Measurements from ENCODE around the gene ROCK2. TPM values are rescaled to one million over a fixed set of nuclear protein-coding genes. Genes with fewer than 3 reads are reported as not detected.

Gene ROCK2
- polyA plus RNA-seq, 1 donor (not counting 4 experiments of a cell fraction or from before 2014, with no cell fraction given), result 12.6 TPM

DNA sequence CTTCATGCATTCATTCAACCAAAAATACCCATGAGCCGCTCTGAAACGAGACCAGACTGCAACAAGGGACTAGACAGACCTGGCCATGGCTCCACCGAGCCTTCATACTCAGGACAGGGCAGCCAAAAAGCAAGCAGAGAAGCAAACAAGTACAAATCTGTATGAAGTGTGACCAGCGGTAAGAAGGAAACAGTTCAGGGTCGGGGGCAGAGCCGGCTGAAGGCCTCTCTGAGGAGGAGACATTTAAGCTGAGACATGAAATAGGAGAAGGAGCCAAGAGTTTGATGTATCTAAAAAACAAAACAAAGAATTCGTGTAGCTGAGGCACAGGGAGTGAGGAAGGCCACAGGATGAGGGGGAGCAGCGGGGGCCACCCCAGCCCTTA lies 210.5 kb downstream of the ROCK2 start:
- H3K4me3 ChIP-seq (ENCODE audit: control insufficient read depth in 2 of 3, extremely low read depth in 1 of 3, insufficient read depth in 2 of 3, low read depth in 1 of 3, low read length in 3 of 3), result no peak overlapping the region
- H3K27me3 ChIP-seq (ENCODE audit: control insufficient read depth, extremely low read depth, insufficient read depth, low read length), result peaks cover 11% of the 10 kb centered on the region
- no peak overlapping the region for H3K27ac ChIP-seq (ENCODE audit: control insufficient read depth, insufficient read depth, low read length)
- TF ChIP-seq CTCF (optimal IDR thresholded peaks at IDR 0.05 in 1 of 3, IDR thresholded peaks at IDR 0.05 in 1 of 3, conservative IDR thresholded peaks at IDR 0.05 in 1 of 3; ENCODE audit: extremely low read depth in 1 of 3, insufficient read depth in 2 of 3, low read length in 3 of 3) (no peak), EZH2 (IDR thresholded peaks at IDR 0.05; ENCODE audit: low read length) (no peak)
- no peak overlapping the region for H3K9ac ChIP-seq (ENCODE audit: control insufficient read depth, extremely low read depth, insufficient read depth, low read length)
- H3K4me2 ChIP-seq (ENCODE audit: control insufficient read depth, extremely low read depth, insufficient read depth, low read depth, low read length), result no peak overlapping the region
- peaks cover 10% of the 10 kb centered on the region for H3K4me1 ChIP-seq (ENCODE audit: control insufficient read depth, extremely low read depth, insufficient read depth, low read length)
- dilution Hi-C loops (cut with MboI; ENCODE audit: extremely low pct_ligation_motif_present, low sequenced_read_pairs), result no loop called here
- no peaks in the 10 kb centered on the region for H3K36me3 ChIP-seq (ENCODE audit: control insufficient read depth in 2 of 2, extremely low read depth in 1 of 2, insufficient read depth in 2 of 2, low read length in 2 of 2)
- DNase-seq (ENCODE audit: low read depth, low spot score), result no peak
- FAIRE-seq, result no peak
- H4K20me1 ChIP-seq (ENCODE audit: control insufficient read depth, extremely low read depth, insufficient read depth, low read length), result no peaks in the 10 kb centered on the region
- H3K79me2 ChIP-seq (ENCODE audit: control insufficient read depth, insufficient read depth, low read length), result no peaks in the 10 kb centered on the region
- H3K9me3 ChIP-seq (ENCODE audit: control insufficient read depth, low read depth, low read length), result no peaks in the 10 kb centered on the region
- no peaks in the 10 kb centered on the region for H3K9me1 ChIP-seq (ENCODE audit: control insufficient read depth, extremely low read depth, insufficient read depth, low read length)
- H2AFZ ChIP-seq (ENCODE audit: control insufficient read depth, low read length), result no peak overlapping the region

DNA sequence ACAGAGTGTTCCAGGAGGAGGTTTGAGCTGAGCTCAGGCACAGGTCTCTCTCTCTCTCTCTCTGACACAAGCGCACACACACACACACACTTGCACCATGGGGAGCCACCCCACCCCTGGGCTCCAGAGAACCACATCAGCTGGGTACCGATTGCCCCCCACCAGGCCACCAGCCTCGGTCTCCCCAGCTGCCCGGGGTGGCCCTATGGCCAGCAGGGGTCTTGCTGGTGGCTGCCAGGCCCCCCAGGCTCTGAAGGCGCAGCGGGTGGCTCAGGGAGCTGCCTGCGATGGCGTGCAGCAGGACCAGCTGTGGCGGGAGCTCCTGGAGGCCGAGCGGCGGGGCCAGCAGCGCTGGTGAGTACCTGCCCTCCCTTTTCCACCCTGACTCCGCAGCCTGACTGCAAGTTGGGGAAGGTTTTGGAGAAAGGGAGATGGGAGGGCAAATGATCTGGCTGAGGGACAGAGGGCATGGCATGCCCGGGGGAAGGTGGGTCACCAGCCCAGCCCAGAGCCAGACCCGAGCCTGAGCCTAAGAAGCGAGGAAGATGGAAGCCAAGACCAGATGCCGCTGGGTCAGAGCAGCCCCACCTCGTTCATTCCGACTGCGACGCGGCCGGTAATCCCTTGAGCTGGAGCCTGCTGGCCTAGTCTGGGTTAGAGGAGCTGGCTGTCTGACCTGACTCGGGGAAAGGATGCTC lies 211.0 kb downstream of the ROCK2 start:
- no peaks in the 10 kb centered on the region for H3K79me2 ChIP-seq (ENCODE audit: control insufficient read depth, insufficient read depth, low read length)
- TF ChIP-seq CTCF (optimal IDR thresholded peaks at IDR 0.05 in 1 of 3, IDR thresholded peaks at IDR 0.05 in 1 of 3, conservative IDR thresholded peaks at IDR 0.05 in 1 of 3; ENCODE audit: extremely low read depth in 1 of 3, insufficient read depth in 2 of 3, low read length in 3 of 3) (no peak), EZH2 (IDR thresholded peaks at IDR 0.05; ENCODE audit: low read length) (no peak)
- peak overlapping the region; percentile 69 for H2AFZ ChIP-seq (ENCODE audit: control insufficient read depth, low read length)
- H3K4me2 ChIP-seq (ENCODE audit: control insufficient read depth, extremely low read depth, insufficient read depth, low read depth, low read length), result peak overlapping the region; percentile 86
- FAIRE-seq, result no peak
- H3K9me3 ChIP-seq (ENCODE audit: control insufficient read depth, low read depth, low read length), result no peaks in the 10 kb centered on the region
- no peaks in the 10 kb centered on the region for H4K20me1 ChIP-seq (ENCODE audit: control insufficient read depth, extremely low read depth, insufficient read depth, low read length)
- H3K4me1 ChIP-seq (ENCODE audit: control insufficient read depth, extremely low read depth, insufficient read depth, low read length), result peaks cover 10% of the 10 kb centered on the region
- H3K36me3 ChIP-seq (ENCODE audit: control insufficient read depth in 2 of 2, extremely low read depth in 1 of 2, insufficient read depth in 2 of 2, low read length in 2 of 2), result no peaks in the 10 kb centered on the region
- H3K9ac ChIP-seq (ENCODE audit: control insufficient read depth, extremely low read depth, insufficient read depth, low read length), result peak overlapping the region; percentile 63
- DNase-seq (ENCODE audit: low read depth, low spot score), result no peak
- dilution Hi-C loops (cut with MboI; ENCODE audit: extremely low pct_ligation_motif_present, low sequenced_read_pairs), result no loop called here
- H3K4me3 ChIP-seq (ENCODE audit: control insufficient read depth in 2 of 3, extremely low read depth in 1 of 3, insufficient read depth in 2 of 3, low read depth in 1 of 3, low read length in 3 of 3), result peak overlapping the region; percentile 28 to 79 (median 44)
- H3K27ac ChIP-seq (ENCODE audit: control insufficient read depth, insufficient read depth, low read length), result peak overlapping the region; percentile 36
- peaks cover 13% of the 10 kb centered on the region for H3K27me3 ChIP-seq (ENCODE audit: control insufficient read depth, extremely low read depth, insufficient read depth, low read length)
- no peaks in the 10 kb centered on the region for H3K9me1 ChIP-seq (ENCODE audit: control insufficient read depth, extremely low read depth, insufficient read depth, low read length)
